Measurements from ENCODE around the gene ELAVL4. TPM values are rescaled to one million over a fixed set of nuclear protein-coding genes. Genes with fewer than 3 reads are reported as not detected.
A peak's percentile ranks its signal among the peaks of the same experiment; 100 is the strongest.
"Not testable (repeated sequence)": the region's sequence is repeated elsewhere in the genome, so short reads cannot be mapped to it uniquely, and the experiment has no call there.

The ELAVL4 gene
- total RNA-seq, 1 donor from 2014 or later, result 0.18 TPM

- DNase-seq (ENCODE audit: low spot score) (no peak), ATAC-seq (peak; percentile 29)
Measured at GRCh38 chr1:50123071-50123470, 14.4 kb downstream of the ELAVL4 start.

- DNase-seq (ENCODE audit: low spot score), result no peak
- ATAC-seq, result no peak
Measured at GRCh38 chr1:50126927-50127715, 18.4 kb downstream of the ELAVL4 start.

GRCh38 chr1:50129201-50129600 lies 20.5 kb downstream of the ELAVL4 start:
- no peak for DNase-seq (ENCODE audit: low spot score)
- ATAC-seq, result no peak

DNA sequence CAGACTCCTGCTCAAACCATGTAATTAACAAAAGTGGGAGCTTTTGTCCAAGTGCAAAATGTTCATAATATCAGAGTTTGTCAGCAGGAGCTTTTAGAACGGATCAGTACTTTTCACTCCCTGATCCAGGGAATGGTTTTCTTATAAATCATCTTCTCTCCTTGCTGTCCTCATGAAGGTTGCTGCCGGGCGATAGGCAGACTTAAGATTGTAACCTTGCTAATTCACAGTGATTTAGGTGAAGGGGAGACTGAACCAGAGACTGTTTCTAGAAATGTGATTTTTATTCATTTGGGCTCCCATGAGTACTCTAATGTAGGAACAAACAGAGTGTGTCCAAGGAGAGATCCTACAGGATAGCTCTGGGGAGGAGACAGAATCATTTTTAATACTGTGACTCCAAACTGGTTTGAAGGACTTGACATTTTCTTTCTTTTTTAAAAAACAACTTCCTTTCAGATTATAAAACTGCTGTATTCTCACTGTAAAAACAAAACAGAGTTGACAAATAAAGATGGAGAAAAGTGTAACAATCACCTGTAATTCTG lies 23.7 kb downstream of the ELAVL4 start:
- ATAC-seq (no peak), DNase-seq (ENCODE audit: low spot score) (no peak)

GRCh38 chr1:50135716-50136115 lies 27.0 kb downstream of the ELAVL4 start:
- DNase-seq (ENCODE audit: low spot score) (no peak), ATAC-seq (no peak)

DNA sequence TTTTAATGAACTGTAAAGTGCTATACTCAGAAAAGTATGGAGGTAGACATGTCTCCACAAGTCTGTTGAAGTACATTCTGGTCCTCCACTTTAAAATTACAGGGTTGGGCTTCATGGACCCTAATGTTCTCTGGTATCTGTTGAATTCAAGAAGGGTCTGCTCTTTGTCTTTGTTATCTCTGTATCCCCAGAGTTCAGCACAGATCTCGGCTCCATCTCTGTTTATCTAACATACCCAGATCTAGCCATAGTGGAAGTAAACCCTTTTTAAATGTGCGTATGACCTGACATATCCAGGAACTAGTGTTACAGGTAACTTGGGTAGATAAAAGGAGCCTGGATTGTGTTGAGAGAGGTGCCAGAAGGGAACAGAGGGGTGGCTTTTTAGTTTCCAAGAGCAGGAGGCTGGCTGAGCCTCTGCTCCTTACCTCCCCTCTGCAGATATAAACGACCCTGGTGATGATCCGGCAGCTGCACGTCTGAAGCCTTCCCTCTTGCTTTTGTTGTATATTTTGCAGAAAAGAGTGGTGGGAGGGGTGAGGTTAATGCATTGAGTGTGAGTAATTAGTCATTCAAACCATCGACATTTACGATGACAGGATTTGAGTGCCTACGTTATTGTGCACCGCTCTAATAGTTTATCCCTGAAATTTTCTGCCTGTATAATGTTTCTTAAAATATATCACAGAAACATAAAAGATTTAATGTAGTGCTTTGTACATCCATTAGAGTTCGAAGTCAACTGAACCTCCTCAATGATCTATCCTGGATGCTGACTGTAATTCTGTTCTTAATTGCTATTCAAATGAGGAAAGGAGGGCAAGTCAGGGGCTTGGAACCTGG lies 30.8 kb downstream of the ELAVL4 start:
- DNase-seq (ENCODE audit: low spot score) (no peak), ATAC-seq (no peak)

DNA sequence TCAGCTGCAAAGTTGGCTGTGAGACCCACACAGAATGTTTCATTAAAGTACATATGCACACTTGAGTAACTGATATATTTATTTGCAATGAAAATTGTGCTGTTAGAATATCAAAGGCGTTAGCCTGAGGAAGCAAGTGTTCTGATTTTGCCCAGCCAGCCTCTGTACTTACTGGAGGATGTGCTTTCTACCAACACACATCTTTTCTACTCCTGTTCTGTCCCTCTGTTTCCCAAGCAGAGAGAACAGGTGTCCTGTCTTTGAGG lies 31.4 kb downstream of the ELAVL4 start:
- no peak for ATAC-seq

GRCh38 chr1:50147191-50147850 lies 38.6 kb downstream of the ELAVL4 start:
- DNase-seq (ENCODE audit: low spot score) (no peak), ATAC-seq (no peak)

More for the DNA sequence above, 31.4 kb downstream of the ELAVL4 start:
- DNase-seq (ENCODE audit: low spot score), result no peak

GRCh38 chr1:50148142-50148923 lies 39.6 kb downstream of the ELAVL4 start:
- no peak for DNase-seq (ENCODE audit: low spot score)
- no peak for ATAC-seq

- DNase-seq (ENCODE audit: low spot score), result no peak
- no peak for ATAC-seq
Measured at GRCh38 chr1:50152236-50152635, 43.5 kb downstream of the ELAVL4 start.

DNA sequence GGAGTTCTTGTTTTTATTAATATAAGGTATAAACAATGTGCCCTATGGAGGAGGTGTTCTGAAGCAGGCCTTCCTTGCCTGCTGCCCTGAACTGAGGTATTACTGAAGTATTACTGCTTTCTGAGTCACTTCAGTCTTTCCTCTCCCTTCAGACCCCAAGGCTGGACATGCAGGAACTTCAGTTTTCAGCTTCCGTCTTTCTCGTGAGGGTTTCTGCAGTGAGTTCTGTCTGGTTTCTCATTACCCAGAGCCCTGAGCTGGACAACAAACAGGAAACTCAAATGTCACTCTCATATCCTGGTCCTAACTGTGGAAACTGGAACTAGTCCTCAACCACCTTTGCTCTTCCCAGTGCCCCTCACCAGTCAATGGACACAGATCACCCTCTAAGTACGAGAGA lies 46.8 kb downstream of the ELAVL4 start:
- ATAC-seq, result peak; percentile 32

DNA sequence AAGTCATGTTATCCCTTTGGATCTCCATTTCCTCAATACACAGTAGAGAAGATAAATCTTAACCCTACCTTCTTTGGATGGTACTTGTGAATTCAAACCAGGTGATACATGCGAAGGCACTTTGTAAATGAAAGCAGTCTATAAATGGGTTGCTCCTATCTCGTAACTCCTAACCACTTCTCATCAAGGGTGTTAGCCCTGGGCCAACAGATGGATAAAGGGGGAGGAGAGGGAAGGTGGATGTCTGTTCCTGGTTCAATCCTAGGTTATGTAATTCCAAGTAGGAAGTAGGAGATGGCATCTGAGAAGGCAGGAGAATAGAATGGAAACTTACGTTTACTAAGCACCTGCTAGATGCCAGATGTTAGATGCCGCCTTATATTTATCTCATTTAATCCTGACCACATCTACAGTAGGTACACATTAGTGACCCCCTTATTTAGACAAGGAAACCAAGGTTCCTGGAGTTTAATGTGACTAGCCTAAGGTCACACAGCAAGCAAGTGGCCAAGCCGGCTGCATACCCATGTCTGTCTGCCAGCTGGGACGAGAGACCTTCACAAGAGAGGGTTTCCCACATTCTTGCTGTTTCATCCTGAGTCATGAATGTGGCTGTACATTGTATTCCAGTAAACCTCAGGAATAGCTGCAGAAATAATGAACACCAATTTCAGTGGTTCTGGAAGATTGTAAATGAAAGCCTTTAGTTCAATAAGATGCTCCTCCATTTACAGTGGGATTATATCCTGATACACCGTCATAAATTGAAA lies 47.7 kb downstream of the ELAVL4 start:
- ATAC-seq (no peak), DNase-seq (ENCODE audit: low spot score) (no peak)

More for the DNA sequence above, 46.8 kb downstream of the ELAVL4 start:
- no peak for DNase-seq (ENCODE audit: low spot score)

DNA sequence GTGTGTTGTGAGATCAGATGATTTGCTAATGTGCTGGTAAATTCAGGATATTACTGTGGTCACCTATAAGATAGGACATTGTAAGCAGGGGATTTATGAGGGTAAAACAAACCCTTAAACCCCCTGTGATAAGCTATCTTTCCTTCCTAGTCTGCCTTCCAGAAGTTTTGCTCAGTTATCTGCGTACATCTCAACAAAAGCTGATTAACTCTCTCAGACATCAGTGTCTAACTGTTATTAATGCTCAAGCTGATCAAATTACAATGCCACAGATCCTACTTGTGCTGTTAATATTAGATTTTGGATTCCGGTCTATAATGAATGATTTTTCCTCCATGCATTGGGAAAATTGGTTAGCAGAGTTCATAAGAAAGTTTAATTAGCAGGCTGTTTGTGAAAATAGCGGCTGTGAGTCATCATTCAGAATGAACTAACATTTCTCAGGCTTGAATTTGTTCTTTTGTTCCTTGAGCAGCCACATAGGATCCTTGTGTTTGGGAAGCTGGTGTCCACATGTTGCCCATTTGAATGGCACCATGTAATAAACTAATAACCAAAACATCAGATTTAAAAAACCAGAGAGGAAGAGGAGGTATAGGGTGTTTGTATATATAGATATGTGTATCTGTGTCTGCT lies 48.7 kb downstream of the ELAVL4 start:
- DNase-seq (ENCODE audit: low spot score) (no peak), ATAC-seq (no peak)

DNA sequence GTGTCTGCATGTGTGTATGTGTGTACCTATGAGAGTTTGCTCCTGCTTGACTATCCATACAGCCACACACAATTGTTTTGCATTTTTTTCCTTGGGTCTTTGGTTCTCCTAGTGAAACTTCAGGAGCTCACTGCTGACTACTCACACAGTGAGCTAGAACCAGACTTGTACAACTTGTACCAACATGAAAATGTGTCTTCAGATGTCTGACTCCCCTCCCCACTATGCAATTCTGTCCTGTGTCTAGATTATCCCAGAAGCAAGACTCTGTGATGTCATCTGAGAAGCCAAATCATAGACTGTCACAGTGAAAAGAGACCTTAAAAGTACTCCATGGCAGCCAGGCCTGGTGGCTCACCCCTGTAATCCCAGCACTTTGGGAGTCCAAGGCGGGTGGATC lies 49.7 kb downstream of the ELAVL4 start:
- ATAC-seq (no peak), DNase-seq (ENCODE audit: low spot score) (no peak)

GRCh38 chr1:50163680-50164079 lies 55.0 kb downstream of the ELAVL4 start:
- ATAC-seq (no peak), DNase-seq (ENCODE audit: low spot score) (no peak)

- not testable (repeated sequence) for DNase-seq (ENCODE audit: low spot score); ATAC-seq
Measured at GRCh38 chr1:50166351-50166750, 57.6 kb downstream of the ELAVL4 start.

GRCh38 chr1:50172299-50172698 lies 63.6 kb downstream of the ELAVL4 start:
- ATAC-seq (no peak), DNase-seq (ENCODE audit: low spot score) (no peak)

DNA sequence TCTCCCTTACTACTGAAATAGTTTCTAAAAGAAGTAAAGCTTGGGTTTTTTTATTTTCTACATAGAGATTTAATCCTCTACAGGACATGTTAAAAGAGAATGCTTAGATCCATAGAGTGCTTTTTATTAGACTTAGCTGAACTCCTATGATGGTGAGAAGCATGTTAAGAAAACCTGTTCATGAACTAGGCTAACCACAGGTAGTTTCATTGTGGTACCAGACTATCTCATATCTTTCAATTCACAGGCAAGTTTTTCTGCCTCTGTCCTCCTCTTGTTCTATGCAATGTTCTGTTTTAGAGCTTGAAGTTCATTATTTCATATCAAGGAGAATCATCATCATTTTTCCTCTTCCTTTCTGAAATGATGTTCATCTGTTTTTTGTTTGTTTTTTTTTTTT lies 65.4 kb downstream of the ELAVL4 start:
- ATAC-seq (no peak), DNase-seq (ENCODE audit: low spot score) (no peak)
